Endothelial cell of umbilical vein (primary cell): Measurements from ENCODE around the gene GFM2. TPM values are rescaled to one million over a fixed set of nuclear protein-coding genes. Genes with fewer than 3 reads are reported as not detected.

Experiments used
- BruUV-seq: library from RNA; stranded (reverse); fragments of 400-500 nt; replicated peaks from 2 replicates; lab custom pipeline; 2021; lab: Mats Ljungman, UMichigan
- CTCF ChIA-PET: fragments of 300-600, 350-600 bp; sonication (Branson Sonifier 250); formaldehyde crosslinking; loops from one replicate; lab custom pipeline; 2021; ENCODE audit warnings: antibody characterized with exemption, inconsistent platforms; lab: Charles Lee
- POLR2A ChIA-PET: fragments of 300-600, 350-600 bp; sonication (Branson Sonifier 250); formaldehyde crosslinking; loops from one replicate; lab custom pipeline; 2021; ENCODE audit warnings: antibody characterized with exemption, inconsistent platforms; lab: Charles Lee
- DNase-seq: peaks from one replicate; pipeline ENCODE4 v3.0.0-alpha.2; 2011; ENCODE audit warnings: low read depth, low spot score
- FAIRE-seq: peaks from 2 replicates; lab custom pipeline; 2011; peaks lifted over from hg19 to GRCh38; lab: Jason Lieb, UNC
- H2AFZ ChIP-seq: 2 replicates; pipeline ENCODE4 v1.6.0; 2012; ENCODE audit warnings: low read depth, low read length, control low read depth, inconsistent platforms
- H3K27ac ChIP-seq: 2 replicates; pipeline ENCODE4 v1.5.1; 2011; ENCODE audit warnings: low read depth, mild to moderate bottlenecking, control low read depth, low read length, moderate library complexity; ENCODE audit not compliant: insufficient read depth
- H3K27me3 ChIP-seq, 2 experiments: 2 replicates each; pipeline versions ENCODE4 v1.6.0 to v1.6.1; 2011; ENCODE audit warnings: low read length in 2 of 2, mixed read lengths in 1 of 2; ENCODE audit not compliant: control insufficient read depth in 2 of 2, insufficient read depth in 2 of 2
- H3K36me3 ChIP-seq, 2 experiments: 2 replicates in 1 of 2; 3 replicates in 1 of 2; pipeline ENCODE4 v1.5.1; 2011; ENCODE audit warnings: low read length in 2 of 2, mild to moderate bottlenecking in 1 of 2, moderate library complexity in 1 of 2; ENCODE audit not compliant: control insufficient read depth in 2 of 2, insufficient read depth in 2 of 2; ENCODE audit errors: extremely low read depth in 1 of 2
- H3K4me1 ChIP-seq: 3 replicates; pipeline ENCODE4 v1.5.1; 2011; ENCODE audit warnings: mild to moderate bottlenecking, low read length; ENCODE audit not compliant: control insufficient read depth, insufficient read depth; ENCODE audit errors: extremely low read depth
- H3K4me2 ChIP-seq: 2 replicates; pipeline ENCODE4 v1.6.1; 2011; ENCODE audit warnings: low read length, control low read depth, mixed read lengths; ENCODE audit not compliant: insufficient read depth
- H3K4me3 ChIP-seq, 3 experiments: fragments of 200-600 bp in 1 of 3; sonication (generic), shearing (Covaris generic) in 1 of 3; replicated peaks in 1 of 3; 2 replicates each; pipeline ENCODE4 v1.5.1; 2011 to 2016; ENCODE audit warnings: control low read depth in 3 of 3, low read length in 3 of 3, mild to moderate bottlenecking in 2 of 3, inconsistent platforms in 1 of 3, low read depth in 1 of 3, moderate library complexity in 1 of 3; ENCODE audit not compliant: insufficient read depth in 1 of 3
- H3K79me2 ChIP-seq: 2 replicates; pipeline ENCODE4 v1.6.0; 2012; ENCODE audit warnings: low read length, inconsistent platforms; ENCODE audit not compliant: control insufficient read depth, insufficient read depth
- H3K9ac ChIP-seq: replicated peaks from 2 replicates; pipeline ENCODE3; 2011; ENCODE audit warnings: low read length, control low read depth; ENCODE audit not compliant: insufficient read depth; ENCODE audit errors: extremely low read depth
- H3K9me1 ChIP-seq: replicated peaks from 3 replicates; pipeline ENCODE4 v1.6.0; 2011; ENCODE audit warnings: mild to moderate bottlenecking, low read length; ENCODE audit not compliant: control insufficient read depth, insufficient read depth; ENCODE audit errors: extremely low read depth
- H3K9me3 ChIP-seq: replicated peaks from 2 replicates; pipeline ENCODE4 v1.5.1; 2012; ENCODE audit warnings: low read length, inconsistent platforms; ENCODE audit not compliant: control insufficient read depth, insufficient read depth
- H4K20me1 ChIP-seq: replicated peaks from 2 replicates; pipeline ENCODE3; 2011; ENCODE audit warnings: mild to moderate bottlenecking, low read length; ENCODE audit not compliant: control insufficient read depth, insufficient read depth; ENCODE audit errors: extremely low read depth
- EZH2 ChIP-seq: IDR thresholded peaks from 2 replicates; pipeline ENCODE4 v1.6.1; 2012; ENCODE audit warnings: borderline replicate concordance, low read depth, mild to moderate bottlenecking, moderate library complexity, low read length, inconsistent platforms; ENCODE audit not compliant: severe bottlenecking
- FOS ChIP-seq: IDR thresholded peaks from 2 replicates; pipeline ENCODE4 v1.6.1; 2011; ENCODE audit warnings: mild to moderate bottlenecking, low read length, moderate library complexity, borderline replicate concordance; ENCODE audit not compliant: insufficient read depth
- GATA2 ChIP-seq: IDR thresholded peaks from 2 replicates; pipeline ENCODE4 v1.7.0; 2011; ENCODE audit warnings: low read depth, mild to moderate bottlenecking, moderate library complexity, mixed read lengths, low read length; ENCODE audit not compliant: insufficient read length, insufficient read depth
- JUN ChIP-seq: IDR thresholded peaks from 2 replicates; pipeline ENCODE4 v1.6.1; 2011; ENCODE audit warnings: borderline replicate concordance, low read depth; ENCODE audit not compliant: insufficient read length, insufficient read depth
- MYC ChIP-seq: IDR thresholded peaks from one replicate; pipeline ENCODE4 v1.6.1; 2011; ENCODE audit warnings: mild to moderate bottlenecking, low read depth, low read length
- POLR2A ChIP-seq: IDR thresholded peaks from 2 replicates; pipeline ENCODE4 v1.6.1; 2012; ENCODE audit warnings: low read depth, mild to moderate bottlenecking, control low read depth, low read length
- POLR2AphosphoS5 ChIP-seq: IDR thresholded peaks from 2 replicates; pipeline ENCODE4 v1.6.1; 2012; ENCODE audit warnings: low read depth, mild to moderate bottlenecking, control low read depth, low read length, moderate library complexity; ENCODE audit not compliant: insufficient read depth
- dilution Hi-C: fragments of 300-500 bp; cut with MboI; formaldehyde crosslinking; loops from one replicate; pipeline ENCODE4 v1.15.0; 2019; ENCODE audit warnings: low sequenced_read_pairs; ENCODE audit not compliant: extremely low pct_ligation_motif_present
- intact Hi-C: fragments of 100-400 bp; cut with micrococcal nuclease; formaldehyde crosslinking; loops from one replicate; pipeline ENCODE4 v1.10.0; 2022
- polyA plus RNA-seq, 4 experiments: library from polyadenylated mRNA; depleted of rRNA in 3 of 4; stranded (reverse) in 3 of 4; unstranded in 1 of 4; fragments of >200 nt; gene quantifications; 2 replicates each; pipeline versions ENCODE4 v1.2.1 to v1.2.3, GENCODE V29; 2011 to 2012; ENCODE audit warnings: missing spikeins in 1 of 4
- total RNA-seq: library from RNA; stranded (reverse); gene quantifications from 2 replicates; pipeline ENCODE4 v1.2.3, GENCODE V29; 2021
- TF ChIP-seq, protein P1 (sequence below): IDR thresholded peaks from 2 replicates; pipeline ENCODE4 v1.6.1; 2011; ENCODE audit not compliant: insufficient read depth, insufficient read length
- TF ChIP-seq, protein P2 (sequence below), 2 donors: IDR thresholded peaks; 1 replicate in 1 of 2; 2 replicates in 1 of 2; pipeline ENCODE4 v1.5.1; 2011; ENCODE audit warnings: low read length in 2 of 2, mild to moderate bottlenecking in 2 of 2, moderate library complexity in 2 of 2, control low read depth in 1 of 2, inconsistent platforms in 1 of 2, low read depth in 1 of 2; ENCODE audit not compliant: insufficient read depth in 1 of 2; ENCODE audit errors: extremely low read depth in 1 of 2

GFM2 gene
- total and polyA plus RNA-seq, 2 donors (not counting 3 experiments of a cell fraction or from before 2014, with no cell fraction given), result 16.5 to 29.0 TPM

DNA sequence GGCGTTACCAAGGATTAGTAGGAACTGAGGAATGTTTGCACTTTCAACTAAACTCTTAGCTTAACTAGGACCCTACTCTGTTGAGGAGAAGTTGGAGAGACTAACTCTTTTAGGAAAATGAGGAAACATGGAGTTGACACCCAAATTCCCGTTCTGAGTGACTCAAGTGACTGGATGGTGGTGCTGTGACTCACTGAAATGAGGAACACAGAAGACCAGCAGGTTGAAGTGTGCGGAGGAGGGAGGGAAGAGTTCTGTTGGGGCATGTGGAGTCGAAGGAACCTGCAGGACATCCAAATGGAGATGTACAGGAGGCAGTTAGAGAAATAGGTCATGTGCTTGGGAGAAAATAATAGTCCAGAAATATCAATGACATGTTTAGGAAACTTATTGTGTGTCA lies 73.7 kb downstream of the GFM2 start:
- H3K9ac ChIP-seq, result no peak overlapping the region
- H3K9me3 ChIP-seq, result no peaks in the 10 kb centered on the region
- H3K27ac ChIP-seq, result no peak overlapping the region
- ChIA-PET CTCF (no interaction called here), POLR2A (no interaction called here)
- no peaks in the 10 kb centered on the region for H3K79me2 ChIP-seq
- TF ChIP-seq, protein P1, sequence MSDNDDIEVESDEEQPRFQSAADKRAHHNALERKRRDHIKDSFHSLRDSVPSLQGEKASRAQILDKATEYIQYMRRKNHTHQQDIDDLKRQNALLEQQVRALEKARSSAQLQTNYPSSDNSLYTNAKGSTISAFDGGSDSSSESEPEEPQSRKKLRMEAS, result no peak
- no peak for TF ChIP-seq GATA2
- no peak for FAIRE-seq
- H3K27me3 ChIP-seq, result no peaks in the 10 kb centered on the region
- no peak overlapping the region for H3K4me3 ChIP-seq
- no peak overlapping the region for H2AFZ ChIP-seq
- H3K9me1 ChIP-seq, result no peaks in the 10 kb centered on the region
- peaks cover 7 to 10% of the 10 kb centered on the region in 2 experiments for H3K36me3 ChIP-seq
- no peaks in the 10 kb centered on the region for H3K4me1 ChIP-seq
- intact Hi-C loops (no loop called here), dilution Hi-C loops (no loop called here)
- BruUV-seq, result no TSS peak
- no peaks in the 10 kb centered on the region for H4K20me1 ChIP-seq
- no peak overlapping the region for H3K4me2 ChIP-seq
- DNase-seq, result no peak

DNA sequence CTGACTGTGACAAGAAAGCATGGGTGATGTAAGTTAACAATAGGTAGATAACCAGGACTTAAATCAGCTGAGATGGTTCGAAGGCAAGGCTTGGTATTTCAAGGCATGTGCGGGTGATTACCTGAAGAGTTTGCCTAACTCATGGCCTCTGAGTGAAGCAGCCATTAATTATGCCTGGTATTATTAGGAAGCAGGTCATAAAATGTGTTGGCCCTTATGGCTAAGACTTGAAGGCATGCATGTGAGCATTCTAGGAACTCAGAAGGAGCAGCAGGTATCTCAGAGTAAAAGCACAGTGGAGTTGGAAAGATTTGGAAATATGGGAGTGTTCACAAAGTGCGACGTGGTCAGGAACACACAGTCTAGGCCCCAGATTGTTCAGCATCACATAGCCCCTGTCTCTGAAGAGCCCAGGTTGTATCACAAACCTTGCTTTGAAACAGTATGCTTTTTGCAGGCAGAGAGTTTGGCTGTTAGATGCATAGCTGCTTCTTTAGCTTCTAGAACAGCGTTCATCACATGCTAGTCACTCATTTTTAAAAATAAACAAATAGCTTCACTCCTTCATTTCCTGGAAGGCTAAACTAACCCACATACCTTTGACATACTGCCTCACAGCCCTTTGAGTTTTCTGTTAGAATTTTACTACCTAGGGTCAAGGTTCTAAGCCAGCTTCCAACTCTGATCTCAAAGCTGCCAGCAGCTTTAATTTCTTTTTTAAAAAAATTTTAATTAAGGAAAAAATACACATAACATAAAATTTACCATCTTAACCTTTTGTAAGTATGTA lies 79.8 kb downstream of the GFM2 start:
- no peaks in the 10 kb centered on the region for H3K9me3 ChIP-seq
- H3K4me1 ChIP-seq, result peaks cover 18% of the 10 kb centered on the region
- no peaks in the 10 kb centered on the region for H3K27me3 ChIP-seq
- BruUV-seq, result no TSS peak
- peak overlapping the region; percentile 63 for H3K4me2 ChIP-seq
- no peaks in the 10 kb centered on the region for H3K9me1 ChIP-seq
- no peak overlapping the region for H3K9ac ChIP-seq
- no peak overlapping the region for H2AFZ ChIP-seq
- H3K27ac ChIP-seq, result no peak overlapping the region
- FAIRE-seq (peak; percentile 37), DNase-seq (peak; percentile 12)
- POLR2A ChIA-PET, result no interaction called here
- dilution Hi-C loops (no loop called here), intact Hi-C loops (no loop called here)
- TF ChIP-seq GATA2, result no peak
- no peak for TF ChIP-seq EZH2
- no peak for TF ChIP-seq MYC
- TF ChIP-seq FOS, result no peak
- TF ChIP-seq, protein P1, result no peak
- TF ChIP-seq JUN, result no peak
- no peak for TF ChIP-seq POLR2AphosphoS5
- TF ChIP-seq, protein P2, sequence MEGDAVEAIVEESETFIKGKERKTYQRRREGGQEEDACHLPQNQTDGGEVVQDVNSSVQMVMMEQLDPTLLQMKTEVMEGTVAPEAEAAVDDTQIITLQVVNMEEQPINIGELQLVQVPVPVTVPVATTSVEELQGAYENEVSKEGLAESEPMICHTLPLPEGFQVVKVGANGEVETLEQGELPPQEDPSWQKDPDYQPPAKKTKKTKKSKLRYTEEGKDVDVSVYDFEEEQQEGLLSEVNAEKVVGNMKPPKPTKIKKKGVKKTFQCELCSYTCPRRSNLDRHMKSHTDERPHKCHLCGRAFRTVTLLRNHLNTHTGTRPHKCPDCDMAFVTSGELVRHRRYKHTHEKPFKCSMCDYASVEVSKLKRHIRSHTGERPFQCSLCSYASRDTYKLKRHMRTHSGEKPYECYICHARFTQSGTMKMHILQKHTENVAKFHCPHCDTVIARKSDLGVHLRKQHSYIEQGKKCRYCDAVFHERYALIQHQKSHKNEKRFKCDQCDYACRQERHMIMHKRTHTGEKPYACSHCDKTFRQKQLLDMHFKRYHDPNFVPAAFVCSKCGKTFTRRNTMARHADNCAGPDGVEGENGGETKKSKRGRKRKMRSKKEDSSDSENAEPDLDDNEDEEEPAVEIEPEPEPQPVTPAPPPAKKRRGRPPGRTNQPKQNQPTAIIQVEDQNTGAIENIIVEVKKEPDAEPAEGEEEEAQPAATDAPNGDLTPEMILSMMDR (IDR thresholded peaks at IDR 0.05; ENCODE audit: extremely low read depth in 1 of 2, insufficient read depth in 1 of 2, low read depth in 1 of 2, low read length in 2 of 2), result no peak
- no peak for TF ChIP-seq POLR2A
- CTCF ChIA-PET, result interaction anchor here (0.6 to 1.8 kb wide), 4 partner anchors 10 to 38 kb away, joined by 4 to 6 read pairs (median 6); no protein-coding TSS in a partner anchor
- H3K79me2 ChIP-seq, result peaks cover 23% of the 10 kb centered on the region
- peaks cover 2 to 3% of the 10 kb centered on the region in 2 experiments for H3K36me3 ChIP-seq
- H3K4me3 ChIP-seq, result peak overlapping the region in 1 of 3 experiments; percentile 2
- H4K20me1 ChIP-seq, result no peaks in the 10 kb centered on the region
